ENCODE measurements around the gene MT1E.
"Not testable (repeated sequence)": the region's sequence is repeated elsewhere in the genome, so short reads cannot be mapped to it uniquely, and the experiment has no call there.

MT1E gene

DNA sequence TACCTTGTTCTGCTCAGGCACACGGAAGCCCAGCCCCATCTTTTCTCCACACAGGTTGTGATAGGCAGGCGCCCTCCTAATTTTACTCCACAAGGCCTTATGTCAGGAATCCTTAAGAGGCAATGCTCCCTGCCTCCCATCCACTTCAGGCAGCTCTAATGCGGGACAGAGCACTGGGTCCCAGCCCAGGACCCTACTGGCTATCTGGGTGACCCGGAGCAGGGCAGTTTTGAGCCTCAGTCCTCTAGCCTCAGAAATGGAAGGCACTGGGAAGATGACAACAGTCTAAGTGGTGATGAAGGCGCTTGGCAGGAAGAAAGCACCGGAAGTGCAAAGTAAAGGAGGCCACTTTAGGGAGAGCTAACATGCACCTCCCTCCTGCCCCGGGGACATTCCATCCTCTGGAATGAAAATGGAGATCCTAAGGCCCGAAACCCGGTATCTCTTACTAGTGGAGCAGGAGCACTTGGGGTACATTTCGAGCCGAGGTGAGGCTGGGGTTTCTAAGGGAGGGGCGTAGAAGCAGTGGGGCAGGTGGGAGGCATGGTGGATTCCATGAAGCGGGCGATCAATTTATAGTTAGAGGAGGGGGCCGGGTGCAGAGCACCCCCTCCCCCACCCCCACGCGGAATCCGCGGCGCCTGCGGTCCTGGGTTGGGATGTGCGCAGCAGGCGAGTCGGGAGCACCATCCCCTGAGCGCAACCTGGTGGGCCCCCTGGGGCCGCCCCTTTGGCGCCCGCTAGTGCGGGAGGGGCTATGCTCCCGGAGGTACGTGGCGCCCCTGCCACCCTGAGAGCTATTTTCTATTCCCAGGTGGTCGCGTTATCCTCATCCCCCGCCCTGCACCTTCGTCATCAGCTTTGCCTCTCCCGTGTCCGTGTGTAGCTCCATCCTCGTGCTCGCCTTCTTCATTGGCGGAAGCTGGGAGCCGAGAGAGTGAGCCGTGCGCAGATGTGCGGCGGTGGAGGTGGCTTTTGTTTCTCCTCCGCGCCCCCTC lies 37.1 kb downstream of the MT1E start:
- H3K27ac Mint-ChIP-seq: no peak overlapping the region
- peaks cover 48% of the 10 kb centered on the region for H3K27me3 Mint-ChIP-seq (ENCODE audit: low read depth)
- H3K36me3 Mint-ChIP-seq (ENCODE audit: low read depth): peaks cover 6% of the 10 kb centered on the region
- H3K4me1 Mint-ChIP-seq (ENCODE audit: low read depth): peaks cover 27% of the 10 kb centered on the region
- peak overlapping the region; percentile 81 for H3K4me3 Mint-ChIP-seq
- H3K9me3 Mint-ChIP-seq: no peaks in the 10 kb centered on the region

DNA sequence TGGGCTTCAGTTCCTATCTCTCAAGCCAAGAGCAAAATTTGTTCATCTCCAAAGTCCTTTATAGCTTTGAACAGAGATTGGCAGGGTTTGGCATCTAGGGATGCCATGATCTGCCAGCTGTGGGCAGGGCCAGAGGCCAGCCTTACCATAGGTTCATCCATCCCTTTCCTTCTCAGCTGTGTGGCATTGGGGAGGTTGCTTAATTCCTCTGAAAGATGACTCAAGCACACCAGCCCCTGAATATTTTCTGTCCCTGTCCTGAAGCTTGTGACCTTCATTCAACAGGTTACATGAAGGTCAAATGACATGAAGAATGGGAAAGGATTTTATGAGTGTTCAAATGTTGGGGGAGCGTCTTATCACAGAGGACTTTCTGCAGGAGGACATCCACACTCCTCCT lies 38.9 kb downstream of the MT1E start:
- H3K9me3 Mint-ChIP-seq: no peaks in the 10 kb centered on the region
- peaks cover 31% of the 10 kb centered on the region for H3K4me1 Mint-ChIP-seq (ENCODE audit: low read depth)
- no peak overlapping the region for H3K4me3 Mint-ChIP-seq
- H3K27me3 Mint-ChIP-seq (ENCODE audit: low read depth): peaks cover 65% of the 10 kb centered on the region
- H3K27ac Mint-ChIP-seq: no peak overlapping the region
- peaks cover 10% of the 10 kb centered on the region for H3K36me3 Mint-ChIP-seq (ENCODE audit: low read depth)

DNA sequence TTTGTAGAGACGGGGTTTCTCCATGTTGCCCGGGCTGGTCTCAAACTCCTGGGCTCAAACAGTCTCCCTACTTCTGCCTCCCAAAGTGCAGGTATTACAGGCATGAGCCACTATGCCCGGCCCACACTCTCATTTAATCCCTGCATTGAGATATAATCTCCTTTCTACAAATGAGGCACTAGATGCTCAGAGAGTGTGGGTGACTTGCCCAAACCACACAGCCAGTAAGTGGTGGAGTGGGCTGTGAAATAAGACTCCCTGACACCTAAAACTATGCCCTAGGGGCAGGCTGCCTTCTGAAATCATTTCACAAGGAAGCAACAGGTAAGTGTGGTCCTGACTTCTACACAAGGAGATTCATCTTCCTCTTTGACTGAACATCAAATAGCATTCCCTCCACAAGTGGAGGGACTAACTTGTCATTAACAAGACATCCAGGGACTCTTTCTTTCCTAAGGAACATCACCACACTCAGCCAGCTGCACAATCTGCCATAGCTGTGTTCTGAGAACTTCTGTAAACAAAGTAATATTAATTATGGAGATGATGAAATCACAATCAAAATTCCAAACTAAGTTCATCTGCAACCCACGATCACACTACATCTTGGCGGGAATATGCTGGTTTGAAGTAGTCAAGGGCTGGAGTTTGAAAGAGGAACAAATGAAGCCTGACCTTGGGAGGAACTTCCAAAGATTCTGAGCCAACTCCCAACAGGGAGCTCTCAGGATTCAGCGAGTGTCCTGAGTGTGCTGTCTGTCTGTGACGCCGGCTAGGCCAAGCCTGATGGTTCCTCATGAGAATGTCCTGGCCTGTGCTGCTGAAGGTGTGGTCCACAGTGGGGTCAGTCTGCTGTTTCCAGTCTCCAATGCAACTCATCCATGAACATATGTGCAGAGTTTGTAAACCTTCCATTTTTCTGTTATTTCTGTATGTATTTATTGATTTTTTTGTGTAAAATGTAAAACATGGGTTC lies 40.0 kb downstream of the MT1E start:
- peaks cover 70% of the 10 kb centered on the region for H3K27me3 Mint-ChIP-seq (ENCODE audit: low read depth)
- H3K4me3 Mint-ChIP-seq: not testable (repeated sequence)

DNA sequence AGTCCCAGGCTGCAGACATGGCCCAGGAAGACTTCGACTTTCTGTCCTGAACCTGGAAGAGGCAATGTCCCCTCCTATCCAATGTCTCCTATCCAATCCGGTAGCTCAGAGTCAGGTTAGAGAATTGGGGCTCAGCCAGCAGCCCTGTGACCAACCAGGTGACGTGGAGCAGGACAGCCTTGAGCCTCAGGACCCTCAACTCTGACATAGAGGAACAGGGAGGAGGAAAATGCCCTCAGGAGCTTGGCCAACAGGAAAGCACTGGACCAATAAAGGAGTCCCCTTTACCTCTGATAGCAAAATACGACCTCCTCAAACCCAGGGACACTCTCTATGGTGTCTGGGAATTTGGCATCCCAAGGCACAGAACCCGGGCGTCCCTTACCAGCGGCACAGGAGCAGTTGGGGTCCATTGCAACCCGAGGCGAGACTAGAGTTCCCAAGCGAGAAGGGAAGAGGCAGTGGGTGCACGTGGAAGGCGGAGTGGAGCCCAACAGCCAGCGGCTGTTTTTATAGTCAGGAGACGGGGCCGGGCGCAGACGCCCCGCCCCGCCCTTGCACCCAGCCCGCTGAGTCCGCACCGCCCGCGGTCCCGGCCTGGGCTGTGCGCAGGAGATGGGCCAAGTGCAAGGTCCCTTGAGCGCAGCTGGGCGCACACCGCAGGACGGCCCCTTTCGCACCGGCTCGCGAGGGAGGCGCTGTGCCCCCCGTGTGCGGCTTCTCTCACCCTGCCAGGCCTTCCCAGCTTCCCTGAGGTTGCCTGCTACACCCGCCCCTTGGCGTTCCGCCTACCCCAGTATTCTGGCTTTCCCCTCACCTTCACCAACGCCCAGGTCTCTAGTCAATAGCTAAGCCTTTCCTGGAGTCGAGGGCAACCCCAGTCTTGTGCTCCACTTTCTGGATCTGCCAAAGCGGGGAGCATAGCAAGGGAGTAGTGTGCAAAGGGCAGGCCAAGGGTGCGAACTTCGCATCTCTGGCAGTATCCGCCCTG lies 42.3 kb downstream of the MT1E start, which contains the start of gene MT1G:
MT1G (minus strand) TSS at position 485 of the 991 bp plus-strand sequence; CDS start at position 413, 72 bp downstream.
- peaks cover 6% of the 10 kb centered on the region for H3K36me3 Mint-ChIP-seq (ENCODE audit: low read depth)
- H3K27ac Mint-ChIP-seq: no peak within 1 kb of the TSS
- peaks cover 27% of the 10 kb centered on the region for H3K4me1 Mint-ChIP-seq (ENCODE audit: low read depth)
- peaks cover 79% of the 10 kb centered on the region for H3K27me3 Mint-ChIP-seq (ENCODE audit: low read depth)
- H3K9me3 Mint-ChIP-seq: no peaks in the 10 kb centered on the region
- peak within 1 kb of the TSS; percentile 63 for H3K4me3 Mint-ChIP-seq

More for the DNA sequence above, 40.0 kb downstream of the MT1E start:
- not testable (repeated sequence) for H3K27ac Mint-ChIP-seq; H3K9me3 Mint-ChIP-seq; H3K36me3 Mint-ChIP-seq (ENCODE audit: low read depth)
- peaks cover 34% of the 10 kb centered on the region for H3K4me1 Mint-ChIP-seq (ENCODE audit: low read depth)

DNA sequence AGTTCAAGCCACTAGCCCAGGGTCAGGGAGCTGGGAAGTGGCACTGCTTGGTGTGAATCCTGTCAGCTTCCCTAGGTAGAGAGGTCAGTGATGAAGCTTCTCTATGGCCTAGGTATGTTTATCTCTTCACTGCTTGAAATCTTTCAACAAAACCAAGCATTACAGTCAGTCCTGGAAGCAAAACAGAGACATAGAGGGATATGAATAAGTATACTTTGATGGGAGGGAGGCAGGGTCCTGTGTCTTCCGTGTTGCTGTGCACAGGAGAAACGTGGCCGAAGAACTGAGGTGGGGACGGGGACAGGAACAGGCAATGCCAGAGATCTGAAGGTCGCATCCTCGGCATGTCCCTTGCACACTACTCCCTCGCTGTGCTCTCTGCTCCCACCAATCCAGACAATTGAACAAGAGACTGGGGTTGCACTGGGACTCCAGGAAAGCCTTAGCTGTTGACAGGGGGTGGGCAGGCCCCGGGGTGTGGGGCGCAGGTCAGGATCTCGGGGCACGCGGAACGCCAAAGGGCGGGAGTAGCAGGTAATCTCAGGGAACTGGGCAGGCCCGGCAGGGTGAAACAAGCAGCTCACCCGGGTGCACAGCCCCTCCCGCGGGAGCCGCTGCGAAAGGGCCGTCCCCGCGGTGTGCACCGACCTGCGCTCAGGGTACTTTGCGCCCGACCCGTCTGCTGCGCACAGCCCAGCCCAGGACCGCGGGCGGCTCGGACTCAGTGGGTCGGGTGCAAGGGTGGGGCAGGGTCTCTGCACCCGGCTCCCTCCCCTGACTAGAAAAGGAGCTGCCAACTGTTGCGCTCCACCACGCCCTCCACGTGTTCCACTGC lies 43.6 kb downstream of the MT1E start, which contains the start of gene MT1H:
MT1H (plus strand) TSS at position 810 of the 835 bp plus-strand sequence. CDS start 71 bp downstream, outside the sequence.
- H3K4me3 Mint-ChIP-seq: peak within 1 kb of the TSS; percentile 14
- H3K9me3 Mint-ChIP-seq: no peaks in the 10 kb centered on the region
- peaks cover 23% of the 10 kb centered on the region for H3K4me1 Mint-ChIP-seq (ENCODE audit: low read depth)
- H3K27ac Mint-ChIP-seq: no peak within 1 kb of the TSS
- peaks cover 4% of the 10 kb centered on the region for H3K36me3 Mint-ChIP-seq (ENCODE audit: low read depth)
- peaks cover 87% of the 10 kb centered on the region for H3K27me3 Mint-ChIP-seq (ENCODE audit: low read depth)

DNA sequence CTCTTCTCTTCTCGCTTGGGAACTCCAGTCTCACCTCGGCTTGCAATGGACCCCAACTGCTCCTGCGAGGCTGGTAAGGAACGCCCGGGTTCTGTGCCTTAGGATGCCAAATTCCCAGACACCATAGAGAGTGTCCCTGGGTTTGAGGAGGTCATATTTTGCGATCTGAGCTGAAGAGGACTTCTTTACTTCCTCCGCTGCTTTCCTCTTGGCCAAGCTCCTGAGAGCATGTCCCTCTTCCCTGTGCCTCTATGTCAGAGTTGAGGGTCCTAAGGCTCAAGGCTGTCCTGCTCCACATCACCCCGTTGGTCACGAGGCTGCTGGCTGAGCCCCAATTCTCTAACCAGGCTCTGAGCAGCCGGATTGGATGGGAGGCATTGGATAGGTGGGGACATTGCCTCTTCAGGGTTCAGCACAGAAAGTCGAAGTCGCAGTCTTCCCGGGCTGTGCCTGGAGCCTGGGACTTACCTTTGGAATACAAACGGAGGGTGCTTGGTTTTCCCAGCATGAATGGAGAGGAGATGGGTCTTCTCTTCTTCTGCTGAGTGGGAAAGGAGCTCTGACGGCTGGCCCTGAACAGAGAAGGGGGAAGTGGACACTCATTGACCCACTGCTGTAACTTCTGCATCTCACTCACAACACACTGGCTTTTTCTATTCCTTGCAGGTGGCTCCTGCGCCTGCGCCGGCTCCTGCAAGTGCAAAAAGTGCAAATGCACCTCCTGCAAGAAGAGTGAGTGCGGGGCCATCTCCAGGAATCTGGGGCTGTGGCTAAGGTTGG lies 44.4 kb downstream of the MT1E start:
- Mint-ChIP-seq H3K27me3 (ENCODE audit: low read depth) (peaks cover 87% of the 10 kb centered on the region), H3K4me3 (peak overlapping the region; percentile 14), H3K27ac (no peak overlapping the region), H3K4me1 (ENCODE audit: low read depth) (peaks cover 27% of the 10 kb centered on the region), H3K9me3 (no peaks in the 10 kb centered on the region), H3K36me3 (ENCODE audit: low read depth) (peaks cover 4% of the 10 kb centered on the region)

DNA sequence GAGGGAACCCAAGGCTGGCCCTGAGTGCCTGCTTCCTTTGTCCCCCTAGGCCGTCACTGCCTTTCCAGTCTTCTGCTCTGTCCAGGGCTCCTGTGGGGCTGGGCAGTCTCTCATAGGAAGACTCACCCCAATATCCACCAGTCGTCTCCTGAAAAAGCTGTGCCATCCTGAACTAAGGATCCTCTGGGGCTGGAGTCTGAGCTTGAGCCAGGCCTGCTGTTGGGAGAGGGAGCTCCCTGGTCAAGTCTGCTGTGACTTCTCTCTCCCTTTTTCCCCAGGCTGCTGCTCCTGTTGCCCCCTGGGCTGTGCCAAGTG lies 45.0 kb downstream of the MT1E start:
- Mint-ChIP-seq H3K4me1 (ENCODE audit: low read depth) (peaks cover 31% of the 10 kb centered on the region), H3K36me3 (ENCODE audit: low read depth) (peaks cover 4% of the 10 kb centered on the region), H3K4me3 (no peak overlapping the region), H3K27me3 (ENCODE audit: low read depth) (peaks cover 87% of the 10 kb centered on the region), H3K9me3 (no peaks in the 10 kb centered on the region), H3K27ac (no peak overlapping the region)

DNA sequence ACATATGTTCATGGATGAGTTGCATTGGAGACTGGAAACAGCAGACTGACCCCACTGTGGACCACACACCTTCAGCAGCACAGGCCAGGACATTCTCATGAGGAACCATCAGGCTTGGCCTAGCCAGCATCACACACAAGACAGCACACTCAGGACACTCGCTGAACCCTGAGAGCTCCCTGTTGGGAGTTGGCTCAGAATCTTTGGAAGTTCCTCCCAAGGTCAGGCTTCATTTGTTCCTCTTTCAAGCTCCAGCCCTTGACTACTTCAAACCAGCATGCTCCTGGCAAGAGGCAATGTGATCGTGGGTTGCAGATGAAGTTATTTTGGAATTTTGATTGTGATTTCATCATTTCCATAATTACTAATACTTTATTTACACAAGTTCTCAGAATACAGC lies 46.1 kb downstream of the MT1E start:
- not testable (repeated sequence) for H3K4me3 Mint-ChIP-seq; H3K36me3 Mint-ChIP-seq (ENCODE audit: low read depth); H3K27ac Mint-ChIP-seq; H3K9me3 Mint-ChIP-seq
- H3K4me1 Mint-ChIP-seq (ENCODE audit: low read depth): peaks cover 34% of the 10 kb centered on the region
- H3K27me3 Mint-ChIP-seq (ENCODE audit: low read depth): peaks cover 85% of the 10 kb centered on the region

DNA sequence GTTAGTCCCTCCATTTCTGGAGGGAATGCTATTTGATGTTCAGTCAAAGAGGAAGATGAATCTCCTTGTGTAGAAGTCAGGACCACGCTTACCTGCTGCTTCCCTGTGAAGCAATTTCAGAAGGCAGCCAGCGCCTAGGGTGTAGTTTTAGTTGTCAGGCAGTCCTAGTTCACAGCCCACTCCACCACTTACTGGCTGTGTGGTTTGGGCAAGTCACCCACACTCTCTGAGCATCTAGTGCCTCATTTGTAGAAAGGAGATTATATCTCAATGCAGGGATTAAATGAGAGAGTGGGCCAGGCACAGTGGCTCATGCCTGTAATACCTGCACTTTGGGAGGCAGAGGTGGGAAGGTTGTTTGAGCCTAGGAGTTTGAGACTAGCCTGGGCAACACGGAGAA lies 46.6 kb downstream of the MT1E start:
- not testable (repeated sequence) for H3K27ac Mint-ChIP-seq; H3K36me3 Mint-ChIP-seq (ENCODE audit: low read depth); H3K4me3 Mint-ChIP-seq; H3K9me3 Mint-ChIP-seq
- Mint-ChIP-seq H3K27me3 (ENCODE audit: low read depth) (peaks cover 84% of the 10 kb centered on the region), H3K4me1 (ENCODE audit: low read depth) (peaks cover 34% of the 10 kb centered on the region)

DNA sequence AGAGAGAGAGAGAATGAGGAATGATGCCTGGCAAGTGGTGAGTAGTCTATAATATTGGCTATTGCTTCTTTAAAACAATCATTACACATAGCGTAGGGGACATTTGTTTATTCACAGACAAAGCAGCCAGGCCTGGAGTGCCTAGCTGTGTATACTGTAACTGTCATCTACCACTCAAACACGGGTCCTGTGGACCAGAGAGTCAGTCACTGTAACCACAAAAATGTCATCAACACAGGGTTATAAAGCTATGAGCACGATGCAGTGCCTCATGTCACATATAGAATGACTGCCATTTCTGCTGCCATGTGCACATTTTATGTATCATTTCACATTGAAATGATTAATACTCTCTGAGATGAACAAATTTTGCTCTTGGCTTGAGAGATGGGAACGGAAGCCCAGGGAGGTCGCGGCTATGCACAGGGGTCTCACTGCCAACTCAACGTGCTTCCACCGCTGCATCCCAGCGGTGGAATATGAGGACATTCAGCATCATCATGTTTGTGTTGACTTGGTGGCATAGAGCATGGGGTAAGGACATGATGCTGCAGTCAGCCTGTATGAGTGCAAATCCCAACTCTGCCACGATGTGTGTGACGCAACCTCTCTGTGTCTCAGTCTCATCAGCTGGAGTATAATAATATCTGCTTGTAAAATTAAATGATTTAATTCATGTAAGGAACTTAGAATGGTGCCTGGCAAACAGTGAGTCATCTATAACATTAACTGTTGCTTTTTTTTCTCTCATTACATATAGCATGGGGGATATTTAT lies 47.4 kb downstream of the MT1E start:
- Mint-ChIP-seq H3K4me3 (no peak overlapping the region), H3K4me1 (ENCODE audit: low read depth) (peaks cover 28% of the 10 kb centered on the region), H3K36me3 (ENCODE audit: low read depth) (peaks cover 4% of the 10 kb centered on the region), H3K27ac (no peak overlapping the region), H3K27me3 (ENCODE audit: low read depth) (peaks cover 77% of the 10 kb centered on the region), H3K9me3 (no peaks in the 10 kb centered on the region)

DNA sequence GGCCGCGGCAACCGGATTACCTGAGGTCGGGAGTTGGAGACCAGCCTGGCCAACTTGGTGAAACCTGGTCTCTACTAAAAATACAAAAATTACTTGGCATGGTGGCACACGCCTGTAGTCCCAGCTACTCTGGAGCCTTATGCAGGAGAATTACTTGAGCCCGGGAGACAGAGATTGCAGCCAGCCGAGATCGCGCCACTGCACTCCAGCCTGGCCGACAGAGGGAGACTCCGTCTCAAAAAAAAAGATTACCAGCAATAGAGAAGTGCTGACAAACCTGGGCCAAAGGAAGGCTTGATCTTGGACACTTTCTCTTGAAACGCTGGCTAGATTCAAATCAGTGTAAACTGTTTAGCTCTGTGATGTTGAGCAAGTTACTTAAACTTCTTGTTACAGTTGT lies 48.3 kb downstream of the MT1E start:
- Mint-ChIP-seq H3K27ac (no peak overlapping the region), H3K4me3 (no peak overlapping the region), H3K36me3 (ENCODE audit: low read depth) (no peaks in the 10 kb centered on the region), H3K4me1 (ENCODE audit: low read depth) (peaks cover 23% of the 10 kb centered on the region), H3K27me3 (ENCODE audit: low read depth) (peaks cover 68% of the 10 kb centered on the region), H3K9me3 (no peaks in the 10 kb centered on the region)

DNA sequence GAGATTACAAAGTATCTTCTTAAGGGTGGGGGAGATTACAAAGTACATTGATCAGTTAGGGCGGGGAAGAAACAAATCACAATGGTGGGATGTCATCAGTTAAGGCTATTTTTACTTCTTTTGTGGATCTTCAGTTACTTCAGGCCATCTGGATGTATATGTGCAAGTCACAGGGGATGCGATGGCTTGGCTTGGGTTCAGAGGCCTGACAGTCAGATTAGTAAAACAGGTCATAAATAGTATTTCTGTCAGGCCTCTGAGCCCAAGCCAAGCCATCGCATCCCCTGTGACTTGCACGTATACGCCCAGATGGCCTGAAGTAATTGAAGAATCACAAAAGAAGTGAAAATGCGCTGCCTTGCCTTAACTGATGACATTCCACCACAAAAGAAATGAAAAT lies 49.0 kb downstream of the MT1E start:
- H3K4me1 Mint-ChIP-seq (ENCODE audit: low read depth): peaks cover 18% of the 10 kb centered on the region
- not testable (repeated sequence) for H3K27ac Mint-ChIP-seq; H3K4me3 Mint-ChIP-seq; H3K36me3 Mint-ChIP-seq (ENCODE audit: low read depth); H3K9me3 Mint-ChIP-seq
- peaks cover 61% of the 10 kb centered on the region for H3K27me3 Mint-ChIP-seq (ENCODE audit: low read depth)

Data from T-helper 1 cell treated with Interleukin-12 subunit alpha and Interleukin-12 subunit beta and Interleukin-4 antibody, amounts not matched to agents 30 μg/mL and 1 μg/mL, for 36 hours (primary cell).